Kidney (tissue), 14 donors: ENCODE measurements around the gene HOXD13. TPM values are rescaled to one million over a fixed set of nuclear protein-coding genes. Genes with fewer than 3 reads are reported as not detected.

Experiments used
- DNase-seq, 5 donors: peaks; one replicate each; pipeline ENCODE4 v3.0.0-alpha.2; 2013 to 2020
- FAIRE-seq: peaks from 2 replicates; lab custom pipeline; 2012; peaks lifted over from hg19 to GRCh38; lab: Jason Lieb, UNC
- H3K27ac ChIP-seq, 2 donors: one replicate each; pipeline ENCODE4 v1.7.0; 2013; ENCODE audit warnings: low read depth in 2 of 2, low read length in 2 of 2, inconsistent platforms in 1 of 2
- H3K27me3 ChIP-seq: one replicate; pipeline ENCODE4 v1.7.1; 2013; ENCODE audit warnings: low read length, inconsistent platforms; ENCODE audit not compliant: control insufficient read depth, insufficient read depth
- H3K36me3 ChIP-seq, 3 donors: one replicate each; pipeline versions ENCODE4 v1.7.0 to v1.7.1; 2013; ENCODE audit warnings: low read length in 3 of 3, control low read depth in 1 of 3, inconsistent platforms in 1 of 3; ENCODE audit not compliant: insufficient read depth in 3 of 3, control insufficient read depth in 2 of 3
- H3K4me1 ChIP-seq, 3 donors: one replicate each; pipeline versions ENCODE4 v1.7.0 to v1.7.1; 2013; ENCODE audit warnings: low read length in 3 of 3, inconsistent platforms in 1 of 3, low read depth in 1 of 3; ENCODE audit not compliant: control insufficient read depth in 2 of 3, insufficient read depth in 2 of 3
- H3K4me3 ChIP-seq, 3 donors: one replicate each; pipeline versions ENCODE4 v1.7.0 to v1.8.1; 2013; ENCODE audit warnings: low read length in 3 of 3, control low read depth in 1 of 3, inconsistent platforms in 1 of 3
- H3K9ac ChIP-seq, 3 donors: one replicate each; pipeline versions ENCODE4 v1.7.0 to v1.7.1; 2013; ENCODE audit warnings: low read length in 3 of 3, control low read depth in 1 of 3, inconsistent platforms in 1 of 3
- H3K9me3 ChIP-seq, 3 donors: one replicate each; pipeline versions ENCODE4 v1.7.0 to v1.7.1; 2013; ENCODE audit warnings: low read length in 3 of 3, control low read depth in 1 of 3, inconsistent platforms in 1 of 3; ENCODE audit not compliant: control insufficient read depth in 2 of 3, insufficient read depth in 1 of 3
- intact Hi-C: fragments of 100-400 bp; cut with DNase I; formaldehyde crosslinking; loops from one replicate; pipeline ENCODE4 v1.11.1; 2022
- polyA plus RNA-seq: library from polyadenylated mRNA; stranded (reverse); fragments of 350-450 nt; fragmentation: Illumina TruSeq; extraction: RNeasy Lipid Tissue Mini Kit (QIAGEN cat#74804); gene quantifications from one replicate; pipeline ENCODE4 v1.2.3, GENCODE V29; 2014; ENCODE audit warnings: low read depth, low replicate concordance; ENCODE audit not compliant: insufficient read depth
- total RNA-seq: library from RNA; stranded (reverse); fragmentation: NEBNext Ultra II Directional; extraction: Animal tissue kit (Norgen Biotek cat#: 25700); gene quantifications from one replicate; pipeline ENCODE4 v1.2.1, GENCODE V29; 2021
- TF ChIP-seq, protein P1 (sequence below): IDR thresholded peaks from 3 replicates; pipeline ENCODE4 v1.5.1; 2012; ENCODE audit warnings: mild to moderate bottlenecking, moderate library complexity, borderline replicate concordance; ENCODE audit not compliant: insufficient read depth; ENCODE audit errors: extremely low read depth
- donor health status: control.
- donor health status: control.
- donor health status: control.
- donor health status: control.
- donor health status: control.
- donor health status: DM: yes; HTN: yes; CAD: no.
- donor health status: Normal renal cell carcinoma (clear cell type).

HOXD13 gene
- total and polyA plus RNA-seq, 2 donors from 2014 or later = not detected

DNA sequence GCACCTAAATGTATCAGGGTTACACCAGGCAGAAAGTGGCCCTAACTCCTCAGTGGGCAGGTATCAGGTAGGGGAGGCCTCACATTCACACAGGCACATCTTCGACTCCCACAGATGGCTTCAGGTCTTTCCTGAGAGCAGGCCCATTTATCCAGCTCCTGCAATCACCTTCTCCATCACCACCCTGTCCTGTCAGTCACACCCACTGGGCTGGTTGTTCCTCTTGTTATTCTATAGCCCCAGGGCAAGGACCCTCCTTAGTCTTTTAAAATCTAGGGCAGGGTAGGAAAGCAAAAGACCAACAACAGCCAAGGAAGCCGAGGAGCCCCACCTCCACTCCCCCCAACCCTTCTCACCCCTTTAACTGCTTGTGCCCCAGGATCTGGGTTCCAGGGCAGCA lies 49.8 kb downstream of the HOXD13 start:
- H3K36me3 ChIP-seq = no peaks in the 10 kb centered on the region
- DNase-seq (peak in 1 of 5 donors; percentile 36), FAIRE-seq (no peak)
- intact Hi-C loops = loop anchor here (10.0 kb wide), 2 partner anchors 313 to 413 kb away; no protein-coding TSS in a partner anchor
- H3K27me3 ChIP-seq = no peaks in the 10 kb centered on the region
- H3K9ac ChIP-seq = peak overlapping the region in 1 of 3 donors; percentile 9
- TF ChIP-seq, protein P1, sequence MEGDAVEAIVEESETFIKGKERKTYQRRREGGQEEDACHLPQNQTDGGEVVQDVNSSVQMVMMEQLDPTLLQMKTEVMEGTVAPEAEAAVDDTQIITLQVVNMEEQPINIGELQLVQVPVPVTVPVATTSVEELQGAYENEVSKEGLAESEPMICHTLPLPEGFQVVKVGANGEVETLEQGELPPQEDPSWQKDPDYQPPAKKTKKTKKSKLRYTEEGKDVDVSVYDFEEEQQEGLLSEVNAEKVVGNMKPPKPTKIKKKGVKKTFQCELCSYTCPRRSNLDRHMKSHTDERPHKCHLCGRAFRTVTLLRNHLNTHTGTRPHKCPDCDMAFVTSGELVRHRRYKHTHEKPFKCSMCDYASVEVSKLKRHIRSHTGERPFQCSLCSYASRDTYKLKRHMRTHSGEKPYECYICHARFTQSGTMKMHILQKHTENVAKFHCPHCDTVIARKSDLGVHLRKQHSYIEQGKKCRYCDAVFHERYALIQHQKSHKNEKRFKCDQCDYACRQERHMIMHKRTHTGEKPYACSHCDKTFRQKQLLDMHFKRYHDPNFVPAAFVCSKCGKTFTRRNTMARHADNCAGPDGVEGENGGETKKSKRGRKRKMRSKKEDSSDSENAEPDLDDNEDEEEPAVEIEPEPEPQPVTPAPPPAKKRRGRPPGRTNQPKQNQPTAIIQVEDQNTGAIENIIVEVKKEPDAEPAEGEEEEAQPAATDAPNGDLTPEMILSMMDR = no peak
- peak overlapping the region; percentile 10 to 40 for H3K27ac ChIP-seq
- H3K4me3 ChIP-seq = no peak overlapping the region
- peaks cover 15 to 24% (median 19%) of the 10 kb centered on the region in 3 donors for H3K4me1 ChIP-seq
- no peaks in the 10 kb centered on the region for H3K9me3 ChIP-seq

Other genes starting within 250 kb of the HOXD13 start
- 29.0 TPM for gene LNPK, start 90.5 kb upstream of the HOXD13 start, total RNA-seq
- gene LNPK, start 90.5 kb upstream of the HOXD13 start, polyA plus RNA-seq = 5.1 TPM
- not detected for gene EVX2, start 8.8 kb upstream of the HOXD13 start, total RNA-seq
- not detected for gene EVX2, start 8.8 kb upstream of the HOXD13 start, polyA plus RNA-seq
- gene HOXD12, start 7.1 kb downstream of the HOXD13 start, total RNA-seq = not detected
- not detected for gene HOXD12, start 7.1 kb downstream of the HOXD13 start, polyA plus RNA-seq
- gene HOXD11, start 14.6 kb downstream of the HOXD13 start, total RNA-seq = 15.9 TPM
- gene HOXD11, start 14.6 kb downstream of the HOXD13 start, polyA plus RNA-seq = 5.8 TPM
- 35.4 TPM for gene HOXD10, start 24.1 kb downstream of the HOXD13 start, total RNA-seq
- 28.2 TPM for gene HOXD10, start 24.1 kb downstream of the HOXD13 start, polyA plus RNA-seq
- gene HOXD9, start 30.0 kb downstream of the HOXD13 start, total RNA-seq = 36.5 TPM
- 36.4 TPM for gene HOXD9, start 30.0 kb downstream of the HOXD13 start, polyA plus RNA-seq
- 76.5 TPM for gene HOXD8, start 37.0 kb downstream of the HOXD13 start, total RNA-seq
- 122 TPM for gene HOXD8, start 37.0 kb downstream of the HOXD13 start, polyA plus RNA-seq
- gene HOXD4, start 58.8 kb downstream of the HOXD13 start, total RNA-seq = 27.8 TPM
- gene HOXD4, start 58.8 kb downstream of the HOXD13 start, polyA plus RNA-seq = 12.1 TPM
- gene HOXD3, start 64.6 kb downstream of the HOXD13 start, total RNA-seq = 29.3 TPM
- gene HOXD3, start 64.6 kb downstream of the HOXD13 start, polyA plus RNA-seq = 16.9 TPM
- 11.3 TPM for gene HOXD1, start 95.9 kb downstream of the HOXD13 start, total RNA-seq
- 4.3 TPM for gene HOXD1, start 95.9 kb downstream of the HOXD13 start, polyA plus RNA-seq
- gene MTX2, start 176.7 kb downstream of the HOXD13 start, total RNA-seq = 23.6 TPM
- gene MTX2, start 176.7 kb downstream of the HOXD13 start, polyA plus RNA-seq = 120 TPM